ENCODE measurements around the gene ZSCAN22.

The ZSCAN22 gene

GRCh38 chr19:58351990-58352755, 25.4 kb downstream of the ZSCAN22 start:
- no peak for DNase-seq (ENCODE audit: low spot score)

DNA sequence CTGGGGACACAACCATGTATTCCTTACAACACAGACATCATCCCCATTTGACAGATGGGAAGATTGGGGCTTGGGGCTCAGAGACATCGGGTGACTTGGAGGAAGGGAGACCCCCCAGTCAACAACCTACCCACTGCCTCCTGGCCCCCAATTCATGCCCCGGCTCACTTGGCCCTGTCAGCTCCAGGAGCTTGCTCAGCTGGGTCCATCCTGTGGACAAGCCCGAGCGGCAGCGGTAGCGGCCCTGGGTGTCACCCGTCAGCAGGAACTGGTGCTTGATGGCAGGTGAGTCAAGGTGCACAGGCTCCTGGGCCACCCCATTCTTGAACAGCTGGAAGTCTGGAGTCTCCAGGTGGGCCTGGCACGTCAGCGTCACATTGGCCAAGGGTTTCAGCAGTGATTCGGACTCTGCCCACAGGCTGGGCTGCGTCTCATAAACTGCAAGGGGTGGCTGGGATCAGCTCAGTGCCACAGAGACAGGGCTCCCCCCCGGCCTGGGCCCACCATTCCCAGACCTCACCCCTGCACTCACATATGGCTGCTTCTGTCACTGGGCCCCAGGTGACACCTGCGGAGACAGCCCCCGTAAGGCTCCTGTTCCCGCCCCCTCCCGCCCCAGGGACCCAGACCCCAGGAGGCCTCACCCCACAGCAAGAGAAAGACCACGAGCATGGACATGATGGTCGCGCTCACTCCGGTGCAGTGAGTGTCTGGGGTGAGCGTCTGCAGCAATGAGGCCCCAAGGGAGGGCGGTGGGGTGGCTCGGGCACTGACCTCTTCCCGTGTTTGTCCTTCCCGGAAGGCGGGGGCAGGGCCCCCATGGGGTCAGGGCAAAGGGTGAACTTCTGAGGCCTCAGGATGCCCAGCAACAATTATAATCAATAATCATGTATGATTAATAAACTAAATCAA, 26.2 kb downstream of the ZSCAN22 start, which contains the start of gene A1BG:
TSS of gene A1BG (minus strand) at position 733 of the 912 bp plus-strand sequence. CDS start at position 678, 55 bp downstream.
- no peak for DNase-seq (ENCODE audit: low spot score)

DNA sequence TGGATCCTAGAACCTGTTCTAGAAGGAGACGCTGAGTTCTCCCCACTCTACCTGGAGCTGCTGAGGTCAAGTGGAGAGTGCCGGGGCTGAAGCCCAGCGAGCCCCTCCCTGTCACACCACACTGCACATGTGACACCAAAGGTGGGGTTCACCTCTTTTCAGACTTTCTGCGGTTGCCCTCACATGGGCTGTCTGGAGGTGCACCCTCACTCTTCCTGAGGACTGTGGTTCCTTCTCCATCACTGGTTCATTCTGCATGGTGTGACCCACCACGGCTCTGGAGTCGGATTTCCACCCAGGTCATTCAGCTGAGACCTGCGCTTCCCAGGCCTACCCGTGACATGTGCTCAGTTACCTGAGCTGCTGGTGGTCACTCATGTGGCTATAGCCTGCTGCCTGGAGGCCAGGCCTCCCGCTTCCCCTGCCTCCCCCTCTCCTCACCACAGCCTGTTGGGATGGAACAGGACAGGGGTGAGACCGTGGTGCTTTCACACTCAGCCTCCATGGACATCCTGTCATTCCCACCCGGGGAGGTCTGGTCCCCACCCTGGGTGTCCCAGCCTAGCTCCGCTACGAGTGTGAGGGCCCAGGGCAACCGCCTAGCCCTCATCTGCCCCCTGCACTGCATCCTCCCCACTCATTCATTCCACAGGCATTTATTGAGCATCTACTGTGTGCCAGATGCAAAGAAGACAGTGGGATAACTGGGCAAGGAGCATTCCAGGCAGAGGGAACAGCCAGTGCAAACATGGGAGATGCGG, 27.1 kb downstream of the ZSCAN22 start:
- no peak for DNase-seq (ENCODE audit: low spot score)

DNA sequence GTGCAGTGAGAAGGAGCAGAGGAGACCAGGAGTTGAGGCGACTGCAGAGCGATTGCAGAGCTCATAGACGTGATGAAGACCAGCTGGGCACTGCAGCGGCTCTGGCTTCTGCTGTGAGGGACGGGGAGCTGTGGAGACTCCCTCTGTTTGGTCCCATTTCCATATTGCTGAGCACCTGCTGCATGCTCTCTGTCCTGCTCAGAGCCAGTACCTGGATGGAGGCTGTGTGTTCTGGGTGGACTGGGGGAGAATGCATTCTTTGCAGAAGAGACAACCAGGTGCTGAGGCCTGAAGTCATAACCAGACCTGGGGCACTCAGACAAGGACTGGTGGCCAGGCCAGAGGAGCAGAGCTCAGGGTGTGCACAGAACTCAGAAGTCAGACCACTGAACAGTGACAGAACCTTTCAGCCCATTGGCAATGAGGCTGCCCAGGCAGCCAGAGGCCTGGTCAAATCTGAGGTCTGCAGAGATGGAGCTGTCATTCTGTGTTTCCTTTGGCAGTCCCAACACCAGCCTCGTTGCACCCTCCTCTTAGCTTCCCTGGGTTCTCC, 27.8 kb downstream of the ZSCAN22 start:
- no peak for DNase-seq (ENCODE audit: low spot score)

GRCh38 chr19:58355215-58355796, 28.5 kb downstream of the ZSCAN22 start:
- no peak for DNase-seq (ENCODE audit: low spot score)

DNA sequence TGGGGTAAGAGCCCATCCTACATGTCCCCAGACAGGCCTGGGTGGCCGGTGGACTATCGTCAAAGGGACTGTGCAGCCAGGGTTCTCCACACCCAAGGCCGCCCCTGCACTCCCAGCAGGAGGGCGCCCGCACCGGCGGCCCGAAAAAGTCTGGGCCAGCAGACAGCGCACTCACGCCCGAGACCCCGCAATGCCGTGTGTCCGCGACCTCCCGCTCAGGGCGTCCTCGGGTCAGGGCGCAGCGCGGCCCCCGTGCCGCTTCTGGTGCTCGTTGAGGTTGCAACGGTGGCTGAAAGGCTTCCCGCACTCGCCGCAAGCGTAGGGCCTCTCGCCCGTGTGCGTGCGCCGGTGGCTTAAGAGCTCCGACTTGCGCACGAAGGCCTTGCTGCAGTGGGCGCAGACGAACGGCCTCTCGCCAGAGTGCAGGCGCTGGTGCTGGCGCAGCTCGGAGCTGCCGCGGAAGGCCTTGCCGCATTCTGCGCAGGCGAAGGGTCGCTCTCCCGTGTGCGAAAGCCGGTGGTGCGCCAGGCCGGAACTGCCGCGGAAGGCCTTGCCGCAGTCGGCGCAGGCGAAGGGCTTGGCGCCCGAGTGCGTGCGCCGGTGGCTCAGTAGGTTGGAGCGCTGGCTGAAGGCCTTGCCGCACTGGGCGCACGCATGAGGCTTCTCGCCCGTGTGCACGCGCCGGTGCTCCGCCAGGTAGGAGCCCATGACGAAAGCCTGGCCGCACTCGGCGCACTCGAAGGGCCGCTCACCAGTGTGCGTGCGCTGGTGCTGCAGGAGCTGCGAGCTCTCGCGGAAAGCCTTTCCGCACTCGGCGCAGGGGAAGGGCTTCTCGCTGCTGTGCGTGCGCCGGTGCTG, 29.3 kb downstream of the ZSCAN22 start:
- DNase-seq (ENCODE audit: low spot score) = no peak

- DNase-seq (ENCODE audit: low spot score) = no peak
Measured at GRCh38 chr19:58356766-58357480, 30.1 kb downstream of the ZSCAN22 start.

- DNase-seq (ENCODE audit: low spot score) = peak; percentile 57
Measured at GRCh38 chr19:58357481-58358145, 30.8 kb downstream of the ZSCAN22 start.

- peak; percentile 68 for DNase-seq (ENCODE audit: low spot score)
Measured at GRCh38 chr19:58361900-58362271, 35.1 kb downstream of the ZSCAN22 start.

DNA sequence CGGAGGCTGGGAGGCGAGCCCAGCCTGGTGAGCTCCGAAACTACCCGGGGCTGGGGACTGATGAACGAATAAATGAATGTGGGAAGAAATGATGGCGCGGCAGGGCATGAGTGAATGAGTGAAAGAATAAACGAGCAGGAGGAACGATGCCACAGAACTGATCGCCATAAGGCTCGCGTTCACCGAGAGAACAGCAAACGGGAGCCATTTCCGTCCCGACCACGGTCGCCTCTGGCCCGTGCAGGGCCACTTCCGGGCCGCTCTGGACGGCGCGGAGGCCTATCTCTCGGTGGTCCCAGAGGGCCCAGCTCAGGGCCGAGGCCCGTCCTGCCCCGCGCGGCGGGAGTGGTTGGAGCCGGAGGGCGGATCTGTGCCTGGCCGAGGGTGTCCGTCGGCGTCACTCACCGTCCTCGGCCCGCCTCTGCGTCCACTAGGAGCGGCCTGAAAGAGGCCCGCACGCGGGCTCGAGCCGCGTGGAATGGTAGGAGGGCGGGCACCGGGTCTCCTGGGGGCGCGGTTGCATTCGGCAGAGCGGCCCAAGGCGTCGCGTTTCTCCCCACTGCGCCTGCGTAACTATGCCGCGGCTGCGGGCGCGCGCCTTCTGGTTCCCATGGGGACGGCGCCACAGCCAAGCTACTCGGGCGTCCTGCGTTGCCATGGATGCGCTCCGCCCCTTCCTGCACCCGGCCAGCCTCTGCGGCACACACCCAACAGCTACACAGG, 35.6 kb downstream of the ZSCAN22 start, which contains the start of gene ZNF497:
TSS of gene ZNF497 (minus strand) at position 480 of the 723 bp plus-strand sequence. CDS start 5,116 bp downstream, outside the sequence.
- peak; percentile 100 for DNase-seq (ENCODE audit: low spot score)

GRCh38 chr19:58364146-58364545, 37.4 kb downstream of the ZSCAN22 start:
- DNase-seq (ENCODE audit: low spot score) = no peak

- no peak for DNase-seq (ENCODE audit: low spot score)
Measured at GRCh38 chr19:58366585-58367430, 40.0 kb downstream of the ZSCAN22 start.

- no peak for DNase-seq (ENCODE audit: low spot score)
Measured at GRCh38 chr19:58367698-58368454, 41.1 kb downstream of the ZSCAN22 start.

GRCh38 chr19:58368561-58369360, 42.0 kb downstream of the ZSCAN22 start:
- DNase-seq (ENCODE audit: low spot score) = no peak

GRCh38 chr19:58372311-58373133, 45.7 kb downstream of the ZSCAN22 start:
- no peak for DNase-seq (ENCODE audit: low spot score)
